H1 (cell line): Measurements from ENCODE around the gene ATP6V0D1. TPM values are rescaled to one million over a fixed set of nuclear protein-coding genes. Genes with fewer than 3 reads are reported as not detected.

Experiments used
- CTCF ChIA-PET: fragments of 300-600 bp; sonication (Branson Sonifier 250); formaldehyde crosslinking; loops from one replicate; lab custom pipeline; 2021; ENCODE audit not compliant: partially characterized antibody; lab: Charles Lee
- POLR2A ChIA-PET: fragments of 300-600 bp; sonication (Branson Sonifier 250); formaldehyde crosslinking; loops from one replicate; lab custom pipeline; 2021; ENCODE audit warnings: inconsistent platforms; ENCODE audit not compliant: partially characterized antibody; lab: Charles Lee
- DNase-seq, 2 experiments: peaks; one replicate each; pipeline versions ENCODE4 v3.0.0 to v3.0.0-alpha.2; 2010 to 2022; ENCODE audit warnings: low spot score in 2 of 2, low read depth in 1 of 2, mixed read lengths in 1 of 2
- FAIRE-seq: peaks from 2 replicates; lab custom pipeline; 2011; peaks lifted over from hg19 to GRCh38; lab: Jason Lieb, UNC
- H2AFZ ChIP-seq: 2 replicates; pipeline ENCODE4 v1.8.1; 2012; ENCODE audit warnings: low read length, inconsistent platforms
- H2AK5ac ChIP-seq: 2 replicates; pipeline ENCODE4 v1.6.1; 2013; ENCODE audit warnings: low read depth, low read length
- H2BK120ac ChIP-seq: replicated peaks from 2 replicates; pipeline ENCODE3; 2013; ENCODE audit warnings: low read depth, low read length, inconsistent platforms
- H2BK12ac ChIP-seq: 2 replicates; pipeline ENCODE4 v1.6.1; 2013; ENCODE audit warnings: low read depth, low read length
- H2BK15ac ChIP-seq: 2 replicates; pipeline ENCODE4 v1.6.1; 2013; ENCODE audit warnings: low read length
- H2BK20ac ChIP-seq: 2 replicates; pipeline ENCODE4 v1.6.1; 2013; ENCODE audit warnings: low read length
- H2BK5ac ChIP-seq: 2 replicates; pipeline ENCODE4 v1.6.1; 2013; ENCODE audit warnings: low read depth, low read length
- H3K14ac ChIP-seq: 2 replicates; pipeline ENCODE4 v1.6.1; 2013; ENCODE audit warnings: inconsistent platforms; ENCODE audit not compliant: insufficient read length
- H3K18ac ChIP-seq: 2 replicates; pipeline ENCODE4 v1.6.1; 2013; ENCODE audit warnings: low read length; ENCODE audit errors: extremely low read depth
- H3K23ac ChIP-seq: 2 replicates; pipeline ENCODE4 v1.6.1; 2013; ENCODE audit warnings: inconsistent platforms; ENCODE audit not compliant: insufficient read length
- H3K23me2 ChIP-seq: 2 replicates; pipeline ENCODE4 v1.6.1; 2013; ENCODE audit warnings: low read depth, low read length
- H3K27ac ChIP-seq: 2 replicates; pipeline ENCODE4 v1.6.1; 2011; ENCODE audit warnings: low read depth, low read length, inconsistent platforms
- H3K27me3 ChIP-seq, 4 experiments: replicated peaks in 1 of 4; 1 replicate in 1 of 4; 2 replicates in 3 of 4; pipeline versions ENCODE4 v1.6.1 to v1.8.1; 2011 to 2013; ENCODE audit warnings: low read length in 3 of 4, mild to moderate bottlenecking in 3 of 4, inconsistent platforms in 2 of 4, mixed read lengths in 2 of 4, moderate library complexity in 1 of 4; ENCODE audit not compliant: control insufficient read depth in 3 of 4, insufficient read depth in 3 of 4; ENCODE audit errors: extremely low read depth in 1 of 4
- H3K36me3 ChIP-seq, 4 experiments: 2 replicates each; pipeline versions ENCODE4 v1.6.1 to v1.8.1; 2011 to 2013; ENCODE audit warnings: mild to moderate bottlenecking in 4 of 4, low read length in 3 of 4, moderate library complexity in 2 of 4, control low read depth in 1 of 4, inconsistent platforms in 1 of 4; ENCODE audit not compliant: insufficient read depth in 4 of 4, control insufficient read depth in 2 of 4
- H3K4ac ChIP-seq: replicated peaks from 2 replicates; pipeline ENCODE3; 2013; ENCODE audit warnings: low read length, low read depth, mixed read lengths, inconsistent platforms; ENCODE audit not compliant: insufficient read length
- H3K4me1 ChIP-seq, 4 experiments: replicated peaks in 1 of 4; 1 replicate in 1 of 4; 2 replicates in 3 of 4; pipeline versions ENCODE4 v1.6.1 to v1.8.1; 2011 to 2013; ENCODE audit warnings: low read length in 3 of 4, inconsistent platforms in 2 of 4, mixed read lengths in 1 of 4; ENCODE audit not compliant: insufficient read depth in 4 of 4, control insufficient read depth in 3 of 4
- H3K4me2 ChIP-seq, 2 experiments: 2 replicates each; pipeline versions ENCODE4 v1.6.1 to v1.8.1; 2011 to 2013; ENCODE audit warnings: low read depth in 2 of 2, low read length in 2 of 2, control low read depth in 1 of 2, inconsistent platforms in 1 of 2, mild to moderate bottlenecking in 1 of 2; ENCODE audit not compliant: insufficient read depth in 1 of 2
- H3K4me3 ChIP-seq, 4 experiments: fragments of 200-600, 300-600 bp in 1 of 4; sonication (generic), shearing (Covaris generic), sonication (Bioruptor Twin) in 1 of 4; 2 replicates each; pipeline versions ENCODE4 v1.5.1 to v1.8.1; 2011 to 2016; ENCODE audit warnings: low read length in 4 of 4, low read depth in 3 of 4, control low read depth in 2 of 4, inconsistent platforms in 2 of 4, mild to moderate bottlenecking in 2 of 4, mixed read lengths in 1 of 4, moderate library complexity in 1 of 4; ENCODE audit not compliant: insufficient read depth in 2 of 4; ENCODE audit errors: extremely low read depth in 1 of 4
- H3K56ac ChIP-seq: replicated peaks from 2 replicates; pipeline ENCODE3; 2013; ENCODE audit warnings: low read depth, mild to moderate bottlenecking, mixed read lengths, low read length, inconsistent platforms; ENCODE audit not compliant: insufficient read length
- H3K79me1 ChIP-seq: 2 replicates; pipeline ENCODE4 v1.6.1; 2013; ENCODE audit warnings: low read depth, low read length, control low read depth
- H3K79me2 ChIP-seq, 2 experiments: 2 replicates each; pipeline versions ENCODE4 v1.6.1 to v1.8.1; 2012 to 2013; ENCODE audit warnings: low read length in 2 of 2, mild to moderate bottlenecking in 2 of 2, inconsistent platforms in 1 of 2; ENCODE audit not compliant: insufficient read depth in 2 of 2, control insufficient read depth in 1 of 2
- H3K9ac ChIP-seq, 4 experiments: replicated peaks in 1 of 4; 1 replicate in 1 of 4; 2 replicates in 3 of 4; pipeline versions ENCODE4 v1.6.1 to v1.8.1; 2011 to 2013; ENCODE audit warnings: low read depth in 3 of 4, low read length in 3 of 4, control low read depth in 2 of 4, mild to moderate bottlenecking in 2 of 4, moderate library complexity in 2 of 4, inconsistent platforms in 1 of 4; ENCODE audit errors: extremely low read depth in 1 of 4
- H3K9me3 ChIP-seq, 2 experiments: 2 replicates each; pipeline versions ENCODE4 v1.6.1 to v1.8.1; 2012 to 2013; ENCODE audit warnings: mild to moderate bottlenecking in 2 of 2, moderate library complexity in 2 of 2, control low read depth in 1 of 2, inconsistent platforms in 1 of 2, low read depth in 1 of 2, low read length in 1 of 2, mixed read lengths in 1 of 2; ENCODE audit not compliant: insufficient read depth in 2 of 2
- H4K20me1 ChIP-seq, 2 experiments: replicated peaks in 1 of 2; 2 replicates each; pipeline versions ENCODE3 to v1.8.1; 2011 to 2013; ENCODE audit warnings: inconsistent platforms in 2 of 2, low read length in 2 of 2, mild to moderate bottlenecking in 1 of 2; ENCODE audit not compliant: insufficient read depth in 2 of 2, control insufficient read depth in 1 of 2
- H4K5ac ChIP-seq: 2 replicates; pipeline ENCODE4 v1.6.1; 2013; ENCODE audit warnings: low read length, low read depth, mixed read lengths, inconsistent platforms; ENCODE audit not compliant: insufficient read length
- H4K8ac ChIP-seq: 2 replicates; pipeline ENCODE4 v1.8.0; 2013; ENCODE audit warnings: mild to moderate bottlenecking, moderate library complexity, low read length, inconsistent platforms; ENCODE audit not compliant: insufficient read depth; ENCODE audit errors: extremely low read depth
- H4K91ac ChIP-seq: replicated peaks from 2 replicates; pipeline ENCODE3; 2013; ENCODE audit warnings: low read length, mixed read lengths, inconsistent platforms; ENCODE audit not compliant: insufficient read length
- ATF3 ChIP-seq: IDR thresholded peaks from 2 replicates; pipeline ENCODE4 v1.6.1; 2011; ENCODE audit warnings: low read depth, mild to moderate bottlenecking, low read length; ENCODE audit not compliant: insufficient read depth
- BACH1 ChIP-seq: IDR thresholded peaks from 2 replicates; pipeline ENCODE4 v1.6.1; 2012; ENCODE audit warnings: low read length, improper control_type of control experiment
- CEBPB ChIP-seq: IDR thresholded peaks from 2 replicates; pipeline ENCODE4 v1.6.1; 2012; ENCODE audit warnings: low read depth, low read length
- EZH2 ChIP-seq: fragments of 200-600 bp; sonication (generic); IDR thresholded peaks from 2 replicates; pipeline ENCODE4 v1.7.1; 2012; ENCODE audit warnings: low read depth, mild to moderate bottlenecking, moderate library complexity, low read length, inconsistent platforms; ENCODE audit not compliant: severe bottlenecking
- HDAC2 ChIP-seq, 2 experiments: fragments of 300-600 bp in 1 of 2; sonication (generic) in 1 of 2; IDR thresholded peaks; 2 replicates each; pipeline ENCODE4 v1.6.1; 2011 to 2012; ENCODE audit warnings: low read depth in 2 of 2, low read length in 2 of 2, mild to moderate bottlenecking in 2 of 2, moderate library complexity in 2 of 2, borderline replicate concordance in 1 of 2, inconsistent platforms in 1 of 2
- HDAC6 ChIP-seq: IDR thresholded peaks from one replicate; pipeline ENCODE4 v1.7.1; 2012; ENCODE audit warnings: low read depth, mild to moderate bottlenecking, inconsistent platforms, low read length, moderate library complexity
- PHF8 ChIP-seq: fragments of 200-600 bp; sonication (generic); conservative IDR thresholded peaks from 2 replicates; pipeline ENCODE4 v1.7.1; 2012; ENCODE audit warnings: low read depth, mild to moderate bottlenecking, inconsistent platforms, low read length, moderate library complexity
- POLR2AphosphoS5 ChIP-seq: IDR thresholded peaks from 2 replicates; pipeline ENCODE4 v1.6.1; 2011; ENCODE audit warnings: low read depth, low read length
- SRF ChIP-seq: IDR thresholded peaks from 2 replicates; pipeline ENCODE4 v1.6.1; 2011; ENCODE audit warnings: mild to moderate bottlenecking, low read depth, low read length, moderate library complexity
- TEAD4 ChIP-seq: IDR thresholded peaks from 2 replicates; pipeline ENCODE4 v1.6.1; 2012; ENCODE audit warnings: low read depth, low read length, inconsistent platforms, mixed read lengths
- ZNF274 ChIP-seq: IDR thresholded peaks from 2 replicates; pipeline ENCODE4 v1.7.0; 2012; ENCODE audit warnings: low read length, borderline replicate concordance; ENCODE audit errors: extremely low read depth
- WGBS, 2 experiments: shearing (Covaris generic) in 1 of 2; methylation state at CpG; one replicate each; pipeline versions ENCODE4 v1.1.6 to v1.1.7; 2013 to 2015; ENCODE audit warnings: low lambda C conversion rate in 2 of 2, mixed read lengths in 2 of 2, inconsistent platforms in 1 of 2, low coverage in 1 of 2, missing lambda C conversion rate in 1 of 2; ENCODE audit not compliant: insufficient replicate concordance in 2 of 2, insufficient coverage in 1 of 2, insufficient read length in 1 of 2; ENCODE audit errors: extremely low coverage in 1 of 2, missing lambda C conversion rate in 1 of 2; 5-methylcytosine and 5-hydroxymethylcytosine counted together
- polyA plus RNA-seq, 7 experiments: library from polyadenylated mRNA; depleted of rRNA in 3 of 7; stranded (reverse) in 5 of 7; unstranded in 2 of 7; fragments of >200 nt in 5 of 7; fragments of 200-250 nt in 2 of 7; gene quantifications; 1 replicate in 5 of 7; 2 replicates in 1 of 7; 4 replicates in 1 of 7; pipeline versions ENCODE4 v1.2.1 to v1.2.3, GENCODE V29; 2011 to 2013; ENCODE audit warnings: missing spikeins in 2 of 7, mixed read lengths in 2 of 7
- total RNA-seq: library from RNA; stranded (reverse); fragmentation: NEBNext Ultra II Directional; extraction: Animal tissue kit (Norgen Biotek cat#: 25700); gene quantifications from 2 replicates; pipeline ENCODE4 v1.2.1, GENCODE V29; 2021

Gene ATP6V0D1
- total and polyA plus RNA-seq, 2 of the 8 experiments (the other 6 are each of a cell fraction or from before 2014, with no cell fraction given), result 47.3 to 134 TPM

- no peaks in the 10 kb centered on the region; a peak in 1 of 4 replicates for H3K79me2 ChIP-seq
- peak overlapping the region; percentile 83 for H2BK15ac ChIP-seq
- H3K36me3 ChIP-seq, result peaks cover 3 to 10% (median 6%) of the 10 kb centered on the region in 4 experiments; a peak in 7 of 8 replicates
- no peak overlapping the region for H2BK20ac ChIP-seq
- H2BK12ac ChIP-seq, result peak overlapping the region; percentile 18; the same call in 1 of the 2 replicates
- peak overlapping the region; percentile 1; the same call in 1 of the 2 replicates for H2BK5ac ChIP-seq
- H3K56ac ChIP-seq, result no peak overlapping the region
- peak overlapping the region in 1 of 4 experiments; percentile 86; a peak in 1 of 8 replicates for H3K4me3 ChIP-seq
- FAIRE-seq, result no peak
- H3K9ac ChIP-seq, result peak overlapping the region in 1 of 4 experiments; percentile 31; a peak in 2 of 7 replicates
- H3K4me2 ChIP-seq, result peak overlapping the region; percentile 55 to 87
- peak overlapping the region; percentile 22 for H4K91ac ChIP-seq
- peaks cover 0 to 8% of the 10 kb centered on the region in 2 experiments for H4K20me1 ChIP-seq
- no peak overlapping the region for H3K23ac ChIP-seq
- H2AK5ac ChIP-seq, result no peak overlapping the region; the same call in 1 of the 2 replicates
- H3K27ac ChIP-seq, result no peak overlapping the region
- no peak overlapping the region for H2BK120ac ChIP-seq
- H3K79me1 ChIP-seq, result peaks cover 10% of the 10 kb centered on the region; the same call in 1 of the 2 replicates
- WGBS, 2 experiments, result 90% methylated on average over 5 of the region's 5 CpGs; no CpG with 5 or more reads in 1 of the 2 experiments
- no peak overlapping the region for H4K8ac ChIP-seq
- 0 out of 2 replicates have a peak overlapping the region, but pooled peaks have one; percentile 27 for H3K18ac ChIP-seq
- H3K4me1 ChIP-seq, result peaks cover 0 to 34% (median 29%) of the 10 kb centered on the region in 4 experiments; a peak in 6 of 7 replicates
- no peak for DNase-seq
- ChIA-PET CTCF (interaction anchor here (0.6 to 28.4 kb wide), 10 partner anchors 7 to 212 kb away, joined by 3 to 683 read pairs (median 4); no protein-coding TSS in a partner anchor), POLR2A (interaction anchor here (1.0 to 7.3 kb wide), 2 partner anchors 9 to 11 kb away, joined by 3 to 67 read pairs; no protein-coding TSS in a partner anchor)
- H4K5ac ChIP-seq, result no peak overlapping the region
- no peaks in the 10 kb centered on the region for H3K9me3 ChIP-seq
- no peak overlapping the region for H3K4ac ChIP-seq
- no peak overlapping the region for H3K14ac ChIP-seq
- H2AFZ ChIP-seq, result no peak overlapping the region
- peaks cover 0 to 19% (median 15%) of the 10 kb centered on the region in 4 experiments; a peak in 6 of 7 replicates for H3K27me3 ChIP-seq
- H3K23me2 ChIP-seq, result peaks cover 17% of the 10 kb centered on the region; the same call in 1 of the 2 replicates
- TF ChIP-seq POLR2AphosphoS5 (no peak), CEBPB (no peak), PHF8 (no peak), BACH1 (no peak), ATF3 (no peak), TEAD4 (no peak), ZNF274 (no peak), HDAC2 (IDR thresholded peaks at IDR 0.05; ENCODE audit: borderline replicate concordance in 1 of 2, low read depth in 2 of 2, low read length in 2 of 2) (no peak), SRF (no peak), HDAC6 (no peak), EZH2 (no peak)
These were observed 47.7 kb downstream of the ATP6V0D1 start for GRCh38 chr16:67433131-67433719.
